ENCODE results near the gene BET1L. TPM values are rescaled to one million over a fixed set of nuclear protein-coding genes. Genes with fewer than 3 reads are reported as not detected.

The BET1L gene
- total and polyA plus RNA-seq, 9 donors = 24.6 to 76.6 (median 63.7) TPM

DNA sequence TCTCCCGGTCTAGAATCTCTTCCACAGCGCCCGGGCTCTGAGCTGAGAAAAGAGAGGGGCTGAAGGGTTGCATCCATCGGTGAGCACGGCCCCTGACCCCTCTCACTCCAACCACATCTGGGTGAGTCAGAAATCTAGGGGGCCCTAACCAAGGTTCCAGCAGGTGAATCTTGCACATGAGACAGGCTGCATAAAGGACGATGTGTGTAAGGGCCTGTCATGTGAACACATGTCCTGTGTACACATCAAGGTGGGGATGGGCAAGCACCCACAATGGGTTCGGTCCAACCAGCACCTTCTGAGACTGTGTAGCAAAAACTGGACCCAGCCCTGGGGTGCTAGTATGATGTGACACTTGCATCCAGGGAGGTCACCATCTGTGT is 1.2 kb downstream of the BET1L start:
- DNase-seq = peak in 2 of 5 donors; percentile 23 to 28
- TF ChIP-seq CTCF (IDR thresholded peaks at IDR 0.05) = no peak
- no peak for TF ChIP-seq POLR2A (IDR thresholded peaks at IDR 0.05)
- TF ChIP-seq EP300 (IDR thresholded peaks at IDR 0.05) = no peak
- intact Hi-C loops (cut with DNase I) = loop anchor here (2.0 to 10.0 kb wide), 4 partner anchors 31 to 306 kb away; partner anchors contain the start of genes B4GALNT4 (in 3 of the 4), IFITM2 (in 1 of the 4), PSMD13 (in 1 of the 4) and SIRT3 (in 1 of the 4)
- no peaks in the 10 kb centered on the region for H3K27me3 ChIP-seq
- no peak overlapping the region for H3K27ac ChIP-seq
- whole genome bisulfite sequencing, 3 donors = 59 to 72% (median 66%) methylated on average over 7 of the region's 7 CpGs
- H3K4me3 ChIP-seq = peak overlapping the region; percentile 78
- H3K9me3 ChIP-seq = no peaks in the 10 kb centered on the region
- H3K36me3 ChIP-seq = no peaks in the 10 kb centered on the region
- H3K4me1 ChIP-seq (ENCODE audit: insufficient read depth) = peaks cover 19% of the 10 kb centered on the region

DNA sequence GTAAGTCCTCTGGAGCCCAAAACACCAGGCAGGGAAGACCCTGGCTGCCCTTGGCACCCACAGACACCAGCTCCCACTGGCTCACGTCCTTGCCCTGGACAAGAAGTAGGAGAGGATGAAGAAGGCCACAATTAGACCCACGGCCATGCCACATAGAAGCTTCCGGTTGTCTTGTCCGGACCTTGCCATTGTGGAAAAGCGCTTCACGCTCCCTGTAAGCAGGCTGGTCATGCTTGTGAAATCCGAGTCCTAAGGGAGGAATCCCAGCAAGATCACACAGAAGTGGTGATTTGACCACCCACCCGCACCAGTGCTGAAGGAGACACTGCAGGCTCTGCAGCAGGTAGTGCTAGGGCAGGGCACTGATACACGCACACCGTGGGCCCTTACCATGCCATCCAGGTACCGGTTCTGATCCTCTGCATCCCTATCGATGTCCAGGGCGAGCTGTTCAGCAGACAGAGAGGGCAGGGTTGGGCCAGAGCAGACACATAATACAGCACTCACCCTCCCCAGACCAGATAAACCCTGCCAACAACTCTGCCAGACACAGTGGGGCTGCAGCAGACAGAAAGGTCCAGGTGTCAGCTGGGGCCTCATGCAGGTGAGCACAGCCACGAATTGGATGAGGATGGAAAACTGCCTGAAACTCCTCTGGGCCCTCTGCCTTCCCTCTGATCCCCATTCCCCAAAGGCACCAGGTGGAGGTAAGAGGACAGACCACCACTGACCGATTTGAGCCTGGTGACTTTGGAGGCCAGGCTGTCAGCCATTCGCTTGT is 1.8 kb downstream of the BET1L start:
- Histone ChIP-seq H3K27me3 (no peaks in the 10 kb centered on the region), H3K9me3 (no peaks in the 10 kb centered on the region), H3K36me3 (no peaks in the 10 kb centered on the region), H3K4me3 (no peak overlapping the region), H3K27ac (no peak overlapping the region), H3K4me1 (ENCODE audit: insufficient read depth) (peaks cover 19% of the 10 kb centered on the region)
- 76 to 83% (median 77%) methylated on average over 16 of the region's 16 CpGs for WGBS, 3 donors
- DNase-seq = peak in 2 of 5 donors; percentile 16 to 21
- intact Hi-C loops (cut with DNase I) = loop anchor here (2.0 to 10.0 kb wide), 4 partner anchors 31 to 307 kb away; partner anchors contain the start of genes B4GALNT4 (in 3 of the 4), IFITM2 (in 1 of the 4), PSMD13 (in 1 of the 4) and SIRT3 (in 1 of the 4)
- no peak for TF ChIP-seq CTCF (IDR thresholded peaks at IDR 0.05)
- no peak for TF ChIP-seq POLR2A (IDR thresholded peaks at IDR 0.05)
- no peak for TF ChIP-seq EP300 (IDR thresholded peaks at IDR 0.05)

- no peak overlapping the region for H3K4me3 ChIP-seq
- peak in 2 of 5 donors; percentile 9 to 30 for DNase-seq
- TF ChIP-seq CTCF (IDR thresholded peaks at IDR 0.05) (no peak), EP300 (IDR thresholded peaks at IDR 0.05) (no peak), POLR2A (IDR thresholded peaks at IDR 0.05) (no peak)
- no peak overlapping the region for H3K27ac ChIP-seq
- H3K27me3 ChIP-seq = no peaks in the 10 kb centered on the region
- H3K4me1 ChIP-seq (ENCODE audit: insufficient read depth) = peaks cover 19% of the 10 kb centered on the region
- WGBS, 3 donors = 75 to 85% (median 78%) methylated on average over 8 to 12 of the region's 12 CpGs
- H3K36me3 ChIP-seq = no peaks in the 10 kb centered on the region
- no peaks in the 10 kb centered on the region for H3K9me3 ChIP-seq
- intact Hi-C loops (cut with DNase I) = loop anchor here (5.0 to 10.0 kb wide), 3 partner anchors 100 to 308 kb away; partner anchors contain the start of genes B4GALNT4 (in 3 of the 4) and IFITM2 (in 1 of the 4)
Measured at GRCh38 chr11:204587-205109, 2.6 kb downstream of the BET1L start.

DNA sequence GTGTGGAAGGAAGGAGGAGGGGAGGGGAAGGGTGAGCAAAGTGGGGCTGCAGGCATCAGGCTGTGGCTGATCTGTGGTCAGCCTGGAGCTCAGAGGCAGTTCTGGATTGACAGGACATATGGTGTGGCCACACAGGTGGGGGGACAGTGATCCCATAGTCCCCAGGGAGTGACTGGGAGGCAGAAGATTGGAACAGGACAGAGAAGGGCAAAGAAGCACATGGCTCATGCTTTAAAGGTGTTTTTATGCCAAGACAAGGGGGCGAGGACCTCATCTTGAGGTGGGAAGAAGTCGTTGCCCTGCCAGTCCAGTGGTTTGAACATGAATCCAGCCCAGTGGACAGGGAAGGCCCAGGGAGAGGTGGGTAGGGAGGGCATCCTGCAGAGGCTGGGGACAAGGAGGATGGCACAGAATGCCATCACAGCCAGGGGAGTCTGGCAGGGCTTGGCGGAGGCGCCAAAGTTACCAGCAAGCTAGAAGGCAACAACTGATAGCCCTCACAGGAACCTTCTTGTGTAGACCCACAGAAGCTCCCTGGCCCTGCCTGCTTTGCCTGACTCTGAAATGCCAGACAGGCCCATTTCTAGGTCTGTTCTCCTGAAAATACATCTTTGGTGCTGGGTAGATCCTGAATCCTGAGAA is 3.1 kb downstream of the BET1L start:
- peak in 1 of 5 donors; percentile 13 for DNase-seq
- Histone ChIP-seq H3K4me3 (no peak overlapping the region), H3K36me3 (no peaks in the 10 kb centered on the region), H3K4me1 (ENCODE audit: insufficient read depth) (peaks cover 15% of the 10 kb centered on the region), H3K27me3 (no peaks in the 10 kb centered on the region), H3K9me3 (no peaks in the 10 kb centered on the region), H3K27ac (no peak overlapping the region)
- intact Hi-C loops (cut with DNase I) = loop anchor here in 3 of 4 donors (10.0 kb wide), 2 partner anchors 101 to 161 kb away; partner anchors contain the start of genes B4GALNT4 (in 3 of the 3) and IFITM2 (in 1 of the 3)
- 89% methylated on average over 4 of the region's 4 CpGs for WGBS, 3 donors
- TF ChIP-seq EP300 (IDR thresholded peaks at IDR 0.05) (no peak), CTCF (IDR thresholded peaks at IDR 0.05) (no peak)
